Measurements from ENCODE around the gene AMN1. TPM values are rescaled to one million over a fixed set of nuclear protein-coding genes. Genes with fewer than 3 reads are reported as not detected.
"Not testable (repeated sequence)": the region's sequence is repeated elsewhere in the genome, so short reads cannot be mapped to it uniquely, and the experiment has no call there.

Gene AMN1
- total RNA-seq, 1 donor from 2014 or later = 11.5 TPM

DNA sequence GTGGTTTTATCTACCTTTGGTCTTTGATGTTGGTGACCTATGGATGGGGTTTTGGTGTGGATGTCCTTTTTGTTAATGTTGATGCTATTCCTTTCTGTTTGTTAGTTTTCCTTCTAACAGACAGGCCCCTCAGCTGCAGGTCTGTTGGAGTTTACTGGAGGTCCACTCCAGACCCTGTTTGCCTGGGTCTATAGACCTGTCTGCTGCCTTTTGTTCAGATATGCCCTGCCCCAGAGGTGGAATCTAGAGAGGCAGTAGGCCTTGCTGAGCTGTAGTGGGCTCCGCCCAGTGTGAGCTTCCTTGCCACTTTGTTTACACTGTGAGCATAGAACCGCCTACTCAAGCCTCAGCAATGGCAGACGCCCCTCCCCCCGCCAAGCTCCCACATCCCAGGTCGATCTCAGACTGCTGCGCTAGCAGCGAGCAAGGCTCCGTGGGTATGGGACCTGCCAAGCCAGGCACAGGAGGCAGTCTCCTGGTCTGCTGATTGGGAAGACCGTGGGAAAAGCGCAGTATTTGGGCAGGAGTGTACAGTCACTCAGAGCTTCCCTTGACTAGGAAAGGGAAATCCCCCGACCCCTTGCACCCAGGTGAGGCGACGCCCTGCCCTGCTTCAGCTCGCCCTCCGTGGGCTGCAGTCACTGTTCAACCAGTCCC, 10.2 kb downstream of the AMN1 start:
- not testable (repeated sequence) for H3K27me3 ChIP-seq (ENCODE audit: control insufficient read depth in 3 of 3, insufficient read depth in 3 of 3, low read length in 3 of 3); H3K36me3 ChIP-seq (ENCODE audit: control insufficient read depth in 3 of 3, insufficient read depth in 3 of 3, low read length in 3 of 3); H3K9ac ChIP-seq (ENCODE audit: low read depth in 1 of 3, low read length in 3 of 3); H3K9me3 ChIP-seq (ENCODE audit: control insufficient read depth in 3 of 3, low read length in 3 of 3); H3K27ac ChIP-seq (ENCODE audit: low read depth, low read length); H3K4me3 ChIP-seq (ENCODE audit: low read length in 3 of 3); H3K4me1 ChIP-seq (ENCODE audit: control insufficient read depth in 3 of 3, insufficient read depth in 3 of 3, low read length in 3 of 3)

DNA sequence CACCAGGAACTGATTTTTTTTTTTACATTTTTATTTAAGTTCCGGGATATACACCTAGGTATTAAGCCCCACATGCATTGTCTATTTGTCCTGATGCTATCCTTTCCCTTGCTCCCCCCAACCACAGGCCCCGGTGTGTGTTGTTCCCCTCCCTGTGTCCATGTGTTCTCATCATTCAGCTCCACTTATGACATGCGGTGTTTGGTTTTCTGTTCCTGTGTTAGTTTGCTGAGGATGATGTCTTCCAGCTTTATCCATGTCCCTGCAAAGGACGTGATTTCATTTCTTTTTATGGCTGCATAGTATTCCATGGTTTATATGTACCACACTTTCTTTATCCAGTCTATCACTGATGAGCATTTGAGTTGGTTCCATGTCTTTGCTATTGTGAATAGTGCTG, 11.8 kb downstream of the AMN1 start:
- not testable (repeated sequence) for H3K9me3 ChIP-seq (ENCODE audit: control insufficient read depth in 3 of 3, low read length in 3 of 3); H3K4me3 ChIP-seq (ENCODE audit: low read length in 3 of 3); H3K27ac ChIP-seq (ENCODE audit: low read depth, low read length); H3K9ac ChIP-seq (ENCODE audit: low read depth in 1 of 3, low read length in 3 of 3); H3K4me1 ChIP-seq (ENCODE audit: control insufficient read depth in 3 of 3, insufficient read depth in 3 of 3, low read length in 3 of 3); H3K36me3 ChIP-seq (ENCODE audit: control insufficient read depth in 3 of 3, insufficient read depth in 3 of 3, low read length in 3 of 3); H3K27me3 ChIP-seq (ENCODE audit: control insufficient read depth in 3 of 3, insufficient read depth in 3 of 3, low read length in 3 of 3)

DNA sequence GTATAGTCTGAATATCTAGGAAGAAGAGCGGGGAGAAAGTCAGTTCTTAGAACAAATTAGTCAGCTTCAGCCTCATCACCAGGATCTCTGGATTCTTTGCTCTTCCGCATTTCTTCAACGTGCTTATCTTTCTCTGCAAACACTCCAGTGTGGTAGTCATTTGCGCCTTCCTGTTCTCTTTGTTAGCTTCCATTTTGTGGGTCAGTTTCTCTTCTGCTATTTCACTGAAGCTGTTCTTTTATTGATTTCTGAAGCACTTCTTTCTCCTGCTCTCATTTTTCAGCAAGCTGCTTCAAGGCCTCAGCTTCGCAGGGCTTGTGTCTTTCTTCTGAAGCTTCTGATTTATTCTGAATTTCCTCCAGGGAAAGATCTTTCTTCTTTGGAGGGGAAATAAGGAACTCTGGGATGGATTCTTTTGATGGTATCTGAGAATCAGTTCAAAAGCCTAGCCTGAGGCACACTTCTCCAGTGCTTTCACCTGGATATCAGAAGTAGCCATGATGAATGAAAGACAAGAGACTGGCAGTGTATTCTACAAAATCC, 13.5 kb downstream of the AMN1 start:
- H3K27ac ChIP-seq (ENCODE audit: low read depth, low read length) = peak overlapping the region; percentile 15
- peaks cover 0 to 3% (median 0%) of the 10 kb centered on the region in 3 donors for H3K36me3 ChIP-seq (ENCODE audit: control insufficient read depth in 3 of 3, insufficient read depth in 3 of 3, low read length in 3 of 3)
- H3K27me3 ChIP-seq (ENCODE audit: control insufficient read depth in 3 of 3, insufficient read depth in 3 of 3, low read length in 3 of 3) = no peaks in the 10 kb centered on the region
- H3K4me3 ChIP-seq (ENCODE audit: low read length in 3 of 3) = no peak overlapping the region
- no peaks in the 10 kb centered on the region for H3K4me1 ChIP-seq (ENCODE audit: control insufficient read depth in 3 of 3, insufficient read depth in 3 of 3, low read length in 3 of 3)
- no peaks in the 10 kb centered on the region for H3K9me3 ChIP-seq (ENCODE audit: control insufficient read depth in 3 of 3, low read length in 3 of 3)
- no peak overlapping the region for H3K9ac ChIP-seq (ENCODE audit: low read depth in 1 of 3, low read length in 3 of 3)

- Histone ChIP-seq H3K9ac (ENCODE audit: low read depth in 1 of 3, low read length in 3 of 3) (no peak overlapping the region), H3K27ac (ENCODE audit: low read depth, low read length) (peak overlapping the region; percentile 15), H3K4me3 (ENCODE audit: low read length in 3 of 3) (no peak overlapping the region), H3K27me3 (ENCODE audit: control insufficient read depth in 3 of 3, insufficient read depth in 3 of 3, low read length in 3 of 3) (no peaks in the 10 kb centered on the region), H3K4me1 (ENCODE audit: control insufficient read depth in 3 of 3, insufficient read depth in 3 of 3, low read length in 3 of 3) (no peaks in the 10 kb centered on the region), H3K9me3 (ENCODE audit: control insufficient read depth in 3 of 3, low read length in 3 of 3) (no peaks in the 10 kb centered on the region), H3K36me3 (ENCODE audit: control insufficient read depth in 3 of 3, insufficient read depth in 3 of 3, low read length in 3 of 3) (peaks cover 0 to 3% (median 0%) of the 10 kb centered on the region in 3 donors)
These were observed 14.2 kb downstream of the AMN1 start for GRCh38 chr12:31714406-31715271.

GRCh38 chr12:31712877-31713276, 15.9 kb downstream of the AMN1 start:
- H3K9ac ChIP-seq (ENCODE audit: low read depth in 1 of 3, low read length in 3 of 3) = no peak overlapping the region
- H3K4me3 ChIP-seq (ENCODE audit: low read length in 3 of 3) = no peak overlapping the region
- H3K4me1 ChIP-seq (ENCODE audit: control insufficient read depth in 3 of 3, insufficient read depth in 3 of 3, low read length in 3 of 3) = no peaks in the 10 kb centered on the region
- H3K36me3 ChIP-seq (ENCODE audit: control insufficient read depth in 3 of 3, insufficient read depth in 3 of 3, low read length in 3 of 3) = peaks cover 0 to 2% (median 0%) of the 10 kb centered on the region in 3 donors
- no peaks in the 10 kb centered on the region for H3K27me3 ChIP-seq (ENCODE audit: control insufficient read depth in 3 of 3, insufficient read depth in 3 of 3, low read length in 3 of 3)
- H3K9me3 ChIP-seq (ENCODE audit: control insufficient read depth in 3 of 3, low read length in 3 of 3) = no peaks in the 10 kb centered on the region
- no peak overlapping the region for H3K27ac ChIP-seq (ENCODE audit: low read depth, low read length)

DNA sequence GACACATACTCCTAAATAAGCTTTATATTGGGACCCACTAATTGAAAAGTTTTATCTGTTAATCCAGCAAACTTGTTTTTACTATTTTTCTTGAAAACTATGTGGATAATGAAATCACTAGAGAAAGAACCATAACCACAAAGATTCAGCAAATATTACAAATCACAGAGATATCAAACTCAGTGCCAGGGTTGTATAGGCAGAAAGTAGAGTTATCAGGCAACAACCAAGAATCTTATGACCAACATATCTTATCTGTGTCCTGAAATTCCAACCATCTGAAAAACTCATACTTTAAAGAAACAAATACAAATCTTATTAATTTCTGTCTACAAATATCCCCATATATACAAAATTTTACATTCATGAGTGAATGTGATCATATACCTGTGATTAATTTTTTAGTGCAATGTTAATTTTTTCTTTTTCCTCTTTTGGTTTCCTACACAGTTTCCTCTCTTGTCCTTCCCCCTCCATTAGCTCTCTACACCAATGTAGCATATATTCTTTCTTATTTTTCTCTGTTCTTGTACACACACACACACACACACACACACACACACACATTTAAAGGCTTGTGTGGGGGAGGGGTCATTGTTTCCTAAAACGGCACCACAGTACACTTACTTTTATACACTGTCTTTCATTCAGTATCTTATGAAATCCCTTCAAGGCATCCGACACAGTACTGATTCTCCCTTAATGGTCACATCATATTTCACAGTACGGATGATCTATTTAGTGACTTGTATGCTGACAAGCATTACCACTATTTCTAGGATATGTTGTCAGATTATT, 18.6 kb downstream of the AMN1 start:
- Histone ChIP-seq H3K4me1 (ENCODE audit: control insufficient read depth in 3 of 3, insufficient read depth in 3 of 3, low read length in 3 of 3) (no peaks in the 10 kb centered on the region), H3K36me3 (ENCODE audit: control insufficient read depth in 3 of 3, insufficient read depth in 3 of 3, low read length in 3 of 3) (peaks cover 0 to 2% (median 0%) of the 10 kb centered on the region in 3 donors), H3K9me3 (ENCODE audit: control insufficient read depth in 3 of 3, low read length in 3 of 3) (no peaks in the 10 kb centered on the region), H3K27me3 (ENCODE audit: control insufficient read depth in 3 of 3, insufficient read depth in 3 of 3, low read length in 3 of 3) (no peaks in the 10 kb centered on the region), H3K4me3 (ENCODE audit: low read length in 3 of 3) (no peak overlapping the region), H3K9ac (ENCODE audit: low read depth in 1 of 3, low read length in 3 of 3) (no peak overlapping the region), H3K27ac (ENCODE audit: low read depth, low read length) (no peak overlapping the region)

DNA sequence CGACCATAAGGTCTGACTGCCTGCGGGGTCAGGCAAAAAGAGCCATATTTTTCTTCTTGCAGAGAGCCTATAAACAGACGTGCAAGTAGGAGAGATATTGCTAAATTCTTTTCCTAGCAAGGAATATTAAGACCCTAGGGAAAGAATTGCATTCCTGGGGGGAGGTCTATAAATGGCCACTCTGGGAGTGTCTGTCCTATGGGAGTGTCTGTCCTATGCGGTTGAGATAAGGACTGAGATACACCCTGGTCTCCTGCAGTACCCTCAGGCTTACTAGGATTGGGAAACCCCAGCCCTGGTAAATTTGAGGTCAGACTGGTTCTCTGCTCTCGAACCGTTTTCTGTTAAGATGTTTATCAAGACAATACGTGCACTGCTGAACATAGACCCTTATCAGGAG, 20.7 kb downstream of the AMN1 start:
- H3K27ac ChIP-seq (ENCODE audit: low read depth, low read length); H3K9me3 ChIP-seq (ENCODE audit: control insufficient read depth in 3 of 3, low read length in 3 of 3); H3K4me1 ChIP-seq (ENCODE audit: control insufficient read depth in 3 of 3, insufficient read depth in 3 of 3, low read length in 3 of 3); H3K4me3 ChIP-seq (ENCODE audit: low read length in 3 of 3); H3K9ac ChIP-seq (ENCODE audit: low read depth in 1 of 3, low read length in 3 of 3); H3K36me3 ChIP-seq (ENCODE audit: control insufficient read depth in 3 of 3, insufficient read depth in 3 of 3, low read length in 3 of 3); H3K27me3 ChIP-seq (ENCODE audit: control insufficient read depth in 3 of 3, insufficient read depth in 3 of 3, low read length in 3 of 3): not testable (repeated sequence)

- Histone ChIP-seq H3K9ac (ENCODE audit: low read depth in 1 of 3, low read length in 3 of 3) (no peak overlapping the region), H3K27ac (ENCODE audit: low read depth, low read length) (no peak overlapping the region), H3K4me3 (ENCODE audit: low read length in 3 of 3) (no peak overlapping the region)
These were observed 23.2 kb downstream of the AMN1 start for GRCh38 chr12:31705621-31706020.

DNA sequence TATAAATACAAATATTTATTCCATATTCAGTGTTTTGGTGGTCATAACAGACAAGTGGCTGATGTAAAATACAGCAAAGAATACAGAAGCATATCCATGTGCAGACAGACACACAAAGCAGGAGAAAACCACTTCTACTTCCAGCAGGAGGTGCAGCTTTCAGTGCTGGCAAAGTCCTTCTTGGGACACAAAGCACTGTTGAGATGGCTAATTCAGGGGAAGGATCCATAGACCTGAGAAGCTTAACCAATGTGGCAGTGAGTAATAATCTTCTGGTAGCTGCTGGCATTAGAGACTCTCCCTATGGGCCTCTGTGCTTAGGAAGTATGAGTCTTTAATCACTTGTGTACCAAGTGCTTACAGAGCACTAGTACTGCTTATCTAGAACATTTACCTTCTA, 26.8 kb downstream of the AMN1 start:
- H3K4me1 ChIP-seq (ENCODE audit: control insufficient read depth in 3 of 3, insufficient read depth in 3 of 3, low read length in 3 of 3) = no peaks in the 10 kb centered on the region
- no peak overlapping the region for H3K9ac ChIP-seq (ENCODE audit: low read depth in 1 of 3, low read length in 3 of 3)
- H3K9me3 ChIP-seq (ENCODE audit: control insufficient read depth in 3 of 3, low read length in 3 of 3) = no peaks in the 10 kb centered on the region
- no peak overlapping the region for H3K4me3 ChIP-seq (ENCODE audit: low read length in 3 of 3)
- H3K36me3 ChIP-seq (ENCODE audit: control insufficient read depth in 3 of 3, insufficient read depth in 3 of 3, low read length in 3 of 3) = peaks cover 0 to 21% (median 11%) of the 10 kb centered on the region in 3 donors
- no peaks in the 10 kb centered on the region for H3K27me3 ChIP-seq (ENCODE audit: control insufficient read depth in 3 of 3, insufficient read depth in 3 of 3, low read length in 3 of 3)
- no peak overlapping the region for H3K27ac ChIP-seq (ENCODE audit: low read depth, low read length)

More at GRCh38 chr12:31705621-31706020, 23.2 kb downstream of the AMN1 start:
- Histone ChIP-seq H3K36me3 (ENCODE audit: control insufficient read depth in 3 of 3, insufficient read depth in 3 of 3, low read length in 3 of 3) (peaks cover 0 to 6% (median 0%) of the 10 kb centered on the region in 3 donors), H3K9me3 (ENCODE audit: control insufficient read depth in 3 of 3, low read length in 3 of 3) (no peaks in the 10 kb centered on the region), H3K4me1 (ENCODE audit: control insufficient read depth in 3 of 3, insufficient read depth in 3 of 3, low read length in 3 of 3) (no peaks in the 10 kb centered on the region), H3K27me3 (ENCODE audit: control insufficient read depth in 3 of 3, insufficient read depth in 3 of 3, low read length in 3 of 3) (no peaks in the 10 kb centered on the region)

Measured in skeletal muscle tissue (tissue), 4 donors.